Stimulated activated CD4-positive, alpha-beta T cell treated with anti-CD3 and anti-CD28 coated beads, Interleukin-2, amount 100 ng/mL, for 24 hours (primary cell): ENCODE data around the gene SPTBN1.

Source experiments
- DNase-seq, 2 donors: peaks; one replicate each; pipeline ENCODE4 v3.0.0-alpha.2; 2020

SPTBN1 gene

DNA sequence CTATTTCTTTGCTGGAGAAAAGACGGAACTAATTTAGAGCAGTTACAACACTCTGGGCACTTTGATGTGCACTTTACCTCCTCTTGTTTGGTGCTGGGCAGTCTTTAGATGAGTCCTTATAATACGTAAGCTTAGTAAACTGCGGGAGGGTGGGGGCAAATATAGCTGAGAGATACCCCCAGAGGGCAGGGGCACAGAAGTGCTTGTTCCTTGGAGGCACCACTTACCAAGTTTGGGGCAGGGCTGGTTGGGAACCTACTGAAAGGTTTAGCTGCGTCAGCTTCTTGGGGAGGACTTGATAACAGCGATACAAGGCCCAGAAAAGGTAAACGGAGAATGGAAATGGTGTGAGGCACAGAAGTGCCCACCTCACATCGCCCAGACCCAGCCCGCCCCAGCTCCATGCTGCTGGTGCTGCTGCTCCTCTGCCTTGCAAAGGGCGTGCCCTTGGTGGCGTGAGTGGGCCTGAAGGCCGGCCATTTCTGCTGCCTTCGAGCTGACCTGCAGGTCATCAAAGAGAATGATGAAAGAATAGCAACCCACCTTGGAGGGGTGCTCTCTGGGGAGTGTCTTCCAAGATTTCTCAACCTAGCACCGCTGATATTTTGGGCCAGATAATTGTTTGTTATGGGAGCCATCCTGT, 139.2 kb downstream of the SPTBN1 start:
- no peak for DNase-seq

DNA sequence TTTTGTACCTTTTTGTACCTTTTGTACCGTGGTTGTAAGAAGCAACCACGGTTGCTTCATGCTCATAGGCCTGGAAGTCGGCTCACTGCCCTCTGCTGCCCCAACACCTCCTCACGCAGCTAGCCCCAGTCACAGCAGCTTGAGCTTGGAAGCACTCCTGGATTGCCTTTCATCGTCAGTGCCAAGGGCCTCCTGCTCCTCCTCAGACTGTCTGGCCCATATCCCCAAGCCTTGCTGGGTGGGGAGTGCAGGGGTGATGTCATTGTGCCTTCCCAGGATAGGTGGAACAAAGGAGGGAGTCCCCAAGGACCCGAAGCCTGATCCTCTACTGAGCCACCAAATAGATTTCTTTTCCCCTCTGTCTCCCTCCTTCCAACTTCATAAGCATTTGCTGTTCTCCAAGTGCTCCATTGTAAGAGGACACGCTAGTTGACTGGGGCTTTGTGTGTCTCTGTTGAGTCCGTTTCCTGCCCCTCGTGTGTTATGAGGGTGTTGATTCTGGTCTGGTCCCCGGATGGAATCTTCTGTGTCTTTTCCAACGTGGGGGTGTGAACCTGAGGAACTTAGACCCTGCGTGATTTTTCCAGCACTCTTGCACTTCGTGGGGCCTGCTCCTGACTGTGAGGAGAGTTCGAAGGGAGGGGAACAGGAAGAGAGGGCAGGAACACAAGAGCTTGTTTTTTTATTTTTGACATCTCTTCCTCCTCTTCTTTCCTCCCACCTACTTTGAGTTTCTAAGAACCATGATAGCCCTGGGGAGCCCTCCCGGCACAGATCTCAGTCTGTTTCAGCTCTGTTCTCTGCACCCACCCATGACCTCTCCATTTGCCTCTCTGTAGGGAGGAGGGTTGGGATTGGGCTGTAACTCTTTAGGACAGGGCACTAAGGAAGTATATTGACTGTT, 140.1 kb downstream of the SPTBN1 start:
- DNase-seq = no peak

- DNase-seq = peak in 1 of 2 donors; percentile 24
Measured at GRCh38 chr2:54597153-54597848, 141.2 kb downstream of the SPTBN1 start.

DNA sequence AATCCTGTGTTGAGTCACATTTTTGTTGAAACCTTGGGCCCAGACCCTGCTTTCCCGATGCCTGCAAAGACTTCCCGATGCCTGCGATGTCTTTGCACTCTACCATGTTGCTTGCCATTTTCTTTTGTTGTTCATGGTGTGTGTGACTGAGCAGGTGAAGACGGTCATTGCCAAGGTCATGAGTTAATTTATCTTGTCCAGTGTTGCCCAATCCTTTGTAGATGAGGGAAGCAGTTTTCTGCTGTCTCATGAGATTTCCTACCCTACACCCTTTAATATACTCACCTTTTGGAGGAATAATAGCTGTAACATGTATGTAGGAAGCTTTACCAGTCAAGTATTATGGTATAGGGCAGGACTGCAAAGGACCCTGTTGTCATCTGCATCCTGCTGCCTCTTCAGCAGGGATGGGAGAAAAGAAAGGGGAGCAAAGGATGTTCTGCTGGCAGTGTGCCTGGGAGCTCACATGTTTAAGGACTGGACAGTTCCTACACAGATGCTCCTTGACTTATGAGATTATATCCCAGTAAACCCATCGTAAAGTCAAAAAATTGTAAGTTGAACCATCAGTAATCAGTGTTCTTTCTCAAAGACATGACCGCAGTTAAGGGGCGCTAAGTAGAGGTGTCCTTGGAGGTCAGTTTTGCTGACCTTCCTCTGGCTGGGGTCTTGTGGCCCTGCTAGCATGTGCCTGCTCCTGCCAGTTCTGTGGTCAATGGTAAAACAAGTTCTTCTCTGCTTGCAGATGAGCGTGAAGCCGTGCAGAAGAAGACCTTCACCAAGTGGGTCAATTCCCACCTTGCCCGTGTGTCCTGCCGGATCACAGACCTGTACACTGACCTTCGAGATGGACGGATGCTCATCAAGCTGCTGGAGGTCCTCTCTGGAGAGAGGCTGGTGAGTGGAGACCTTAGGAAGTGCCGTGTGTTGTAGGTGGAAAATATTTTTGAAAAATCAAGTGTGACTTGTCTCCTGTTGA, 142.5 kb downstream of the SPTBN1 start:
- no peak for DNase-seq

- DNase-seq = no peak
Measured at GRCh38 chr2:54599326-54599710, 143.2 kb downstream of the SPTBN1 start.

DNA sequence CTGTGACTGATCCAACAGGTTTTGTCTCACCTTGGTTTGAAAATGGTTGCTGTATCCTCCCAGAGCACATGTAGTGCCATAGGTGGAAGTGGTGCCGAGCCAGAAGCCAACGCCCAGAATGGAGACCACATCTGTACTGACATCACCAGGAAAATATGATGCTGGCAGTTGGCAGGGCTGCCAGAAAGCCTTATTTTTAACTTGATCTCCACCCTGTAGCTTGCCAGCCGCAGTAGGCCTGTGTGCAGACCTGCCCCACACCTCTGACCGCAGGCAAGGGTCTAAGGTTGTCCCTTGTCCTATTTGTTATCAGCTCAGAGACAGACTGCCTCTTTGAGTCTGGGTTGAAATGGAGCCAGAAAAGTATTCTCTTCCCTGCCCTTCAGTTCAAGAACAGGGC, 143.8 kb downstream of the SPTBN1 start:
- no peak for DNase-seq

- DNase-seq = no peak
Measured at GRCh38 chr2:54601339-54601738, 145.2 kb downstream of the SPTBN1 start.

- DNase-seq = no peak
Measured at GRCh38 chr2:54602736-54603322, 146.7 kb downstream of the SPTBN1 start.

- DNase-seq = no peak
Measured at GRCh38 chr2:54603357-54603756, 147.2 kb downstream of the SPTBN1 start.

- DNase-seq = no peak
Measured at GRCh38 chr2:54603796-54604195, 147.7 kb downstream of the SPTBN1 start.

GRCh38 chr2:54604871-54605270, 148.7 kb downstream of the SPTBN1 start:
- peak; percentile 28 to 41 for DNase-seq

- no peak for DNase-seq
Measured at GRCh38 chr2:54605836-54606235, 149.7 kb downstream of the SPTBN1 start.

GRCh38 chr2:54606393-54606958, 150.3 kb downstream of the SPTBN1 start:
- peak; percentile 55 to 58 for DNase-seq

DNA sequence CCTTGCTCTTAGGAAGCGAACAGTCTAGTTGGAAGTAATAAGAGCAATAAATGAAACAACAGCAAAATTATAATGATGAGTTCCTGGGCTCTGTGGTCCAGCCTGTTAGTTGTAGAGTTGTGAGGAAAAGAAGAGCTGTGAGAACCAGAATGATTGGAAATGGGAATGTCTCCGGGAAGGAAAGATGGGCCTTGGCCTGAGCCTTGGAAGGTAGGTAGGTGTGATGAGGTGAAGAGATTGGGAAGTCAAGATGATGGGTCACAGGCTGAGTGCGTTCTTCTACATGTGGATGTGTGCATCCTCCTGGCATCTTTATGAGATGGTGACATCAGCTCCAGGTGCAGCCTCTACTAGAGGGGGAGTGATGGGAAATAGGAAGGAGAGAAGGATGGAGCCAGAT, 152.1 kb downstream of the SPTBN1 start:
- DNase-seq = no peak

- no peak for DNase-seq
Measured at GRCh38 chr2:54609241-54609640, 153.1 kb downstream of the SPTBN1 start.

DNA sequence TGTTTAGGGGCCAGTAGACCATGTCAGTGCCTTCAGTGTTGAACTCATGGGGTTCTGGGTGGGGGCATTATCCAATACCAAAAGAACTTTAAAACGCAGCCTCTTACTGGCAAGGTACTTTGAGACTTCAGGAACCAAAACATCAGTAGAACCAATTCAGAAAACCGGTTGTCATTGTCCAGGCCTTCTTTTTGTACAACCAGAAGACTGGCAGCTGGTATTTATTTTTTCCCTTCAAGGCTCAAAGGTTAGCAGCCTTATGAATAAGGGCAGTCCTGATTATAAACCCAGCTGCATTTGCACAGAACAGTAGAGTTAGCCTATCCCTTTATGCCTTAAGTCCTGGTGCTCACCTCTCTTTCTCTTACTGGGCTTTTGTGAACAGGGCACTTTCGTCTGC, 153.5 kb downstream of the SPTBN1 start:
- DNase-seq = no peak

GRCh38 chr2:54610700-54611099, 154.6 kb downstream of the SPTBN1 start:
- DNase-seq = no peak

GRCh38 chr2:54611830-54612545, 155.9 kb downstream of the SPTBN1 start:
- no peak for DNase-seq

- DNase-seq = no peak
Measured at GRCh38 chr2:54613386-54613785, 157.3 kb downstream of the SPTBN1 start.

- DNase-seq = peak in 1 of 2 donors; percentile 1
Measured at GRCh38 chr2:54613794-54614257, 157.7 kb downstream of the SPTBN1 start.

- DNase-seq = no peak
Measured at GRCh38 chr2:54614819-54615218, 158.7 kb downstream of the SPTBN1 start.
